A549 (cell line): ENCODE data around the gene CFAP46. TPM values are rescaled to one million over a fixed set of nuclear protein-coding genes. Genes with fewer than 3 reads are reported as not detected.

Experiments used
- ATAC-seq, 2 experiments: fragments of 200-7000 bp in 1 of 2; fragments of >200 bp in 1 of 2; cut with Nextera tagmentation in 1 of 2; cut with Tn5 transposase in 1 of 2; 3 replicates each; pipeline versions ENCODE4 v1.8.0 to v1.9.1; 2018 to 2020; ENCODE audit warnings: mild to moderate bottlenecking in 1 of 2, moderate library complexity in 1 of 2
- CTCF ChIA-PET: fragments of 300-600 bp; sonication (Branson Sonifier 250); formaldehyde crosslinking; extraction: SDS; loops from one replicate; lab custom pipeline; 2021; ENCODE audit warnings: antibody characterized with exemption, inconsistent platforms; lab: Yijun Ruan, JAX
- POLR2A ChIA-PET: fragments of 350-600 bp; formaldehyde crosslinking; extraction: SDS; loops from one replicate; lab custom pipeline; 2021; ENCODE audit warnings: antibody characterized with exemption, inconsistent platforms; lab: Yijun Ruan, JAX
- DNase-seq, 2 experiments: peaks; one replicate each; pipeline versions ENCODE4 v3.0.0 to v3.0.0-alpha.2; 2011 to 2016; ENCODE audit warnings: low read depth in 1 of 2, low spot score in 1 of 2
- FAIRE-seq: peaks from 2 replicates; lab custom pipeline; 2011; peaks lifted over from hg19 to GRCh38; lab: Jason Lieb, UNC
- H3K27ac ChIP-seq, 2 experiments: fragments of >200 bp; sonication (Bioruptor Twin); formaldehyde crosslinking; 3 replicates each; pipeline ENCODE4 v1.5.1; 2016 to 2017
- H3K4me1 ChIP-seq: fragments of >200 bp; sonication (Bioruptor Twin); formaldehyde crosslinking; 3 replicates; pipeline ENCODE4 v1.6.1; 2016
- H3K4me2 ChIP-seq: fragments of >200 bp; sonication (Bioruptor Twin); formaldehyde crosslinking; 3 replicates; pipeline ENCODE4 v1.6.1; 2016
- H3K4me3 ChIP-seq: fragments of >200 bp; sonication (Bioruptor Twin); formaldehyde crosslinking; 3 replicates; pipeline ENCODE4 v1.5.1; 2016
- H3K9me3 ChIP-seq: fragments of >200 bp; sonication (Bioruptor Twin); formaldehyde crosslinking; 3 replicates; pipeline ENCODE4 v1.6.1; 2016
- BHLHE40 ChIP-seq: IDR thresholded peaks from 2 replicates; pipeline ENCODE4 v1.6.1; 2012; ENCODE audit warnings: low read depth, low read length, inconsistent platforms
- CBX2 ChIP-seq: fragments of 200-600 bp; sonication (generic); IDR thresholded peaks from 2 replicates; pipeline ENCODE4 v1.6.1; 2016; ENCODE audit warnings: low read depth, mild to moderate bottlenecking, borderline replicate concordance
- CEBPB ChIP-seq, 2 experiments: fragments of >200 bp in 1 of 2; sonication (Bioruptor Twin) in 1 of 2; formaldehyde crosslinking in 1 of 2; IDR thresholded peaks; 2 replicates each; pipeline ENCODE4 v1.6.1; 2012 to 2016
- CTCF ChIP-seq: fragments of >200 bp; sonication (Bioruptor Twin); formaldehyde crosslinking; IDR thresholded peaks from 3 replicates; pipeline ENCODE4 v1.5.1; 2016
- EHMT2 ChIP-seq: fragments of 200-600 bp; sonication (generic); IDR thresholded peaks from 2 replicates; pipeline ENCODE4 v1.6.1; 2016; ENCODE audit warnings: antibody characterized with exemption, low read depth, mild to moderate bottlenecking, moderate library complexity
- ELK1 ChIP-seq: fragments of 150-350 bp; IDR thresholded peaks from 2 replicates; pipeline ENCODE4 v1.6.1; 2014; ENCODE audit warnings: low read depth, mild to moderate bottlenecking, low read length
- EP300 ChIP-seq, 2 experiments: fragments of >200 bp; sonication (Bioruptor Twin); formaldehyde crosslinking; IDR thresholded peaks; 2 replicates in 1 of 2; 3 replicates in 1 of 2; pipeline ENCODE4 v1.6.1; 2016 to 2017
- FOXS1 ChIP-seq: fragments of 250-450 bp; sonication (Bioruptor Pico); IDR thresholded peaks from 2 replicates; pipeline ENCODE4 v1.5.0; 2020; ENCODE audit warnings: mild to moderate bottlenecking, moderate library complexity
- HOXB5 ChIP-seq: fragments of 250-450 bp; sonication (Bioruptor Pico); IDR thresholded peaks from 2 replicates; pipeline ENCODE4 v1.5.0; 2020; ENCODE audit warnings: mild to moderate bottlenecking, moderate library complexity
- JUN ChIP-seq, 2 experiments: fragments of >200 bp; sonication (Bioruptor Twin); formaldehyde crosslinking; IDR thresholded peaks; 2 replicates in 1 of 2; 3 replicates in 1 of 2; pipeline ENCODE4 v1.6.1; 2016 to 2017
- KDM1A ChIP-seq: fragments of 200-600 bp; sonication (generic); IDR thresholded peaks from 2 replicates; pipeline ENCODE4 v1.6.1; 2016; ENCODE audit warnings: low read depth, mild to moderate bottlenecking
- MAZ ChIP-seq: fragments of 150-350 bp; IDR thresholded peaks from 2 replicates; pipeline ENCODE4 v1.6.1; 2014; ENCODE audit warnings: antibody characterized with exemption, low read depth, low read length, borderline replicate concordance
- MYC ChIP-seq: IDR thresholded peaks from 2 replicates; pipeline ENCODE4 v1.6.1; 2012; ENCODE audit warnings: mild to moderate bottlenecking, inconsistent platforms, low read length, improper control_type of control experiment, borderline replicate concordance
- POLR2A ChIP-seq: IDR thresholded peaks from 2 replicates; pipeline ENCODE4 v1.6.1; 2012; ENCODE audit warnings: mild to moderate bottlenecking, low read length
- RARB ChIP-seq: fragments of 250-450 bp; sonication (Bioruptor Pico); IDR thresholded peaks from 2 replicates; pipeline ENCODE4 v1.8.0; 2021; ENCODE audit warnings: mild to moderate bottlenecking, moderate library complexity
- SMC3 ChIP-seq: fragments of >200 bp; sonication (Bioruptor Twin); formaldehyde crosslinking; IDR thresholded peaks from 3 replicates; pipeline ENCODE4 v1.6.1; 2018; ENCODE audit warnings: inconsistent platforms
- SREBF2 ChIP-seq: fragments of 450-650 bp; IDR thresholded peaks from 2 replicates; pipeline ENCODE4 v1.6.1; 2014; ENCODE audit warnings: mild to moderate bottlenecking, moderate library complexity
- TFCP2L1 ChIP-seq: fragments of 250-450 bp; sonication (Bioruptor Pico); IDR thresholded peaks from 2 replicates; pipeline ENCODE4 v1.5.0; 2021; ENCODE audit warnings: mild to moderate bottlenecking
- TP53 ChIP-seq: fragments of 250-450 bp; sonication (Bioruptor Pico); IDR thresholded peaks from 2 replicates; pipeline ENCODE4 v1.5.0; 2021; ENCODE audit warnings: mild to moderate bottlenecking, moderate library complexity
- ZC3H11A ChIP-seq: fragments of 450-650 bp; IDR thresholded peaks from 2 replicates; pipeline ENCODE4 v1.6.1; 2014; ENCODE audit warnings: antibody characterized with exemption, mild to moderate bottlenecking
- ZFP36 ChIP-seq: fragments of 450-650 bp; IDR thresholded peaks from 2 replicates; pipeline ENCODE4 v1.6.1; 2014; ENCODE audit warnings: borderline replicate concordance; ENCODE audit not compliant: partially characterized antibody
- ZNF302 ChIP-seq: fragments of 250-450 bp; sonication (Bioruptor Pico); IDR thresholded peaks from 2 replicates; pipeline ENCODE4 v1.9.0; 2021; ENCODE audit warnings: inconsistent platforms, mild to moderate bottlenecking, moderate library complexity
- WGBS: methylation state at CpG from one replicate; pipeline ENCODE4 v1.1.6; 2017; ENCODE audit errors: missing lambda C conversion rate; 5-methylcytosine and 5-hydroxymethylcytosine counted together
- polyA plus RNA-seq, 4 experiments: library from polyadenylated mRNA; depleted of rRNA in 3 of 4; stranded (reverse); fragments of >200 nt; fragmentation: RNase III in 1 of 4; extraction: RNeasy Plus Mini Kit Qiagen cat#74134 plus additional on column Dnase treatment in 1 of 4; gene quantifications; 2 replicates in 3 of 4; 3 replicates in 1 of 4; pipeline ENCODE4 v1.2.3, GENCODE V29; 2011 to 2017
- TF ChIP-seq, protein P1 (sequence below): IDR thresholded peaks from 2 replicates; pipeline ENCODE4 v1.6.1; 2012; ENCODE audit warnings: low read depth, borderline replicate concordance

The CFAP46 gene
- polyA plus RNA-seq, 2 of the 4 experiments (the other 2 are of a cell fraction), result 0.88 to 1.8 TPM

DNA sequence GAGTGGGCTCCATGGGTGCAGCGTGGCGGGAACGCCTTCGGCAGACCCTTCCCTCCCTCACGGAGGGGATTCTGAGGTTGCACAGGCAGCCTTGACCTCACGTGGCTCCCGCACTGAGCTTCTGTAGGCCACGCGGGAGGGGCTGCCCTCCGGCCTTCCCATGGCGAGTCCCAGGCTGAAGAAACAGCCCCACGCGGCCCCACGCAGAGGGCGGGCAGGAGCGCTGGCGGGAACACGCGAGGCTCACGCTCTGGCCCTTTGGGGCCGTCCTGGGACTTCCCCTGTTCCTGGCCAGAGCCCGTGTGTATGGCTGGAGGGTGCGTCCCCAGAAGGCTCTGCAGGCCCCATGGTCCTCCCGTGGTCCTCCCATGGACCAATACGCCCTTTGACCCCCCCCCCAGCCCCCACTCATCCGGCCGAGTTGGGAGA lies 134.7 kb downstream of the CFAP46 start:
- H3K4me1 ChIP-seq, result no peaks in the 10 kb centered on the region
- ChIA-PET CTCF (interaction anchor here (0.8 to 4.6 kb wide), 3 partner anchors 14 to 164 kb away, joined by 3 to 16 read pairs (median 3); no protein-coding TSS in a partner anchor), POLR2A (no interaction called here)
- no peak for TF ChIP-seq CBX2
- TF ChIP-seq TP53, result no peak
- no peak for TF ChIP-seq ZNF302 (CRISPR knock-in tag)
- TF ChIP-seq POLR2A, result no peak
- H3K4me3 ChIP-seq, result no peak overlapping the region
- ATAC-seq (no peak), FAIRE-seq (no peak), DNase-seq (no peak)
- H3K9me3 ChIP-seq, result no peaks in the 10 kb centered on the region
- H3K4me2 ChIP-seq, result no peak overlapping the region
- WGBS, result 74% methylated on average over 14 of the region's 27 CpGs
- no peak overlapping the region for H3K27ac ChIP-seq

GRCh38 chr10:132806561-132807003 lies 135.8 kb downstream of the CFAP46 start:
- ChIA-PET POLR2A (no interaction called here), CTCF (interaction anchor here (0.6 to 4.6 kb wide), 5 partner anchors 10 to 152 kb away, joined by 3 to 16 read pairs (median 3); partner anchors contain the start of gene CFAP46)

GRCh38 chr10:132806110-132806509 lies 136.3 kb downstream of the CFAP46 start:
- CTCF ChIA-PET, result interaction anchor here (0.6 to 4.6 kb wide), 7 partner anchors 9 to 520 kb away, joined by 3 to 16 read pairs (median 3); partner anchors contain the start of gene CFAP46
- TF ChIP-seq EHMT2, result no peak
- TF ChIP-seq JUN (IDR thresholded peaks at IDR 0.05), result no peak
- no peak for TF ChIP-seq RARB
- no peak for TF ChIP-seq TFCP2L1 (CRISPR knock-in tag)
- TF ChIP-seq ZFP36, result no peak
- no peak for TF ChIP-seq MYC
- no peak for TF ChIP-seq CTCF
- no peak for TF ChIP-seq MAZ
- no peak for TF ChIP-seq HOXB5 (CRISPR knock-in tag)
- TF ChIP-seq KDM1A, result no peak
- no peak for TF ChIP-seq ZC3H11A
- TF ChIP-seq FOXS1 (CRISPR knock-in tag), result no peak
- TF ChIP-seq BHLHE40, result no peak
- TF ChIP-seq CBX2, result no peak
- TF ChIP-seq, protein P1, sequence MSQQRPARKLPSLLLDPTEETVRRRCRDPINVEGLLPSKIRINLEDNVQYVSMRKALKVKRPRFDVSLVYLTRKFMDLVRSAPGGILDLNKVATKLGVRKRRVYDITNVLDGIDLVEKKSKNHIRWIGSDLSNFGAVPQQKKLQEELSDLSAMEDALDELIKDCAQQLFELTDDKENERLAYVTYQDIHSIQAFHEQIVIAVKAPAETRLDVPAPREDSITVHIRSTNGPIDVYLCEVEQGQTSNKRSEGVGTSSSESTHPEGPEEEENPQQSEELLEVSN, result no peak
- no peak for DNase-seq
- H3K9me3 ChIP-seq, result 0 out of 3 replicates have a peak, but pooled peaks cover 3% of the 10 kb centered on the region
- 80% methylated on average over 7 of the region's 7 CpGs for WGBS
- H3K4me3 ChIP-seq, result no peak overlapping the region
- ATAC-seq, result no peak
- H3K4me1 ChIP-seq, result no peaks in the 10 kb centered on the region
- no peak overlapping the region for H3K4me2 ChIP-seq
- POLR2A ChIA-PET, result no interaction called here
- H3K27ac ChIP-seq, result no peak overlapping the region
- no peak for FAIRE-seq

More at GRCh38 chr10:132806561-132807003, 135.8 kb downstream of the CFAP46 start:
- Histone ChIP-seq H3K4me2 (no peak overlapping the region), H3K9me3 (0 out of 3 replicates have a peak, but pooled peaks cover 3% of the 10 kb centered on the region), H3K4me3 (no peak overlapping the region), H3K4me1 (no peaks in the 10 kb centered on the region), H3K27ac (no peak overlapping the region)
- DNase-seq (no peak), FAIRE-seq (no peak), ATAC-seq (peak in 1 of 2 experiments; percentile 7; a peak in 1 of 6 replicates)
- TF ChIP-seq HOXB5 (CRISPR knock-in tag) (no peak), FOXS1 (CRISPR knock-in tag) (no peak), ELK1 (no peak), SREBF2 (no peak), SMC3 (no peak), CEBPB (IDR thresholded peaks at IDR 0.05) (no peak), EP300 (IDR thresholded peaks at IDR 0.05) (no peak), ZFP36 (no peak)
- 67% methylated on average over 23 of the region's 25 CpGs for WGBS
